Tongue (tissue), 2 donors: ENCODE results near the gene AFAP1L2. TPM values are rescaled to one million over a fixed set of nuclear protein-coding genes. Genes with fewer than 3 reads are reported as not detected.

Experiments
- DNase-seq: peaks from one replicate; pipeline ENCODE4 v3.0.0-alpha.2; 2015
- total RNA-seq: library from RNA; depleted of rRNA; stranded (reverse); fragments of >200 nt; gene quantifications from one replicate; pipeline ENCODE4 v1.2.3, GENCODE V29; 2014

Gene AFAP1L2
- total RNA-seq, 1 donor from 2014 or later = 55.0 TPM

- DNase-seq = no peak
Measured at GRCh38 chr10:114288424-114289095, 115.7 kb downstream of the AFAP1L2 start.

- DNase-seq = no peak
Measured at GRCh38 chr10:114286921-114287320, 117.4 kb downstream of the AFAP1L2 start.

GRCh38 chr10:114285961-114286441 lies 118.3 kb downstream of the AFAP1L2 start:
- DNase-seq = no peak

DNA sequence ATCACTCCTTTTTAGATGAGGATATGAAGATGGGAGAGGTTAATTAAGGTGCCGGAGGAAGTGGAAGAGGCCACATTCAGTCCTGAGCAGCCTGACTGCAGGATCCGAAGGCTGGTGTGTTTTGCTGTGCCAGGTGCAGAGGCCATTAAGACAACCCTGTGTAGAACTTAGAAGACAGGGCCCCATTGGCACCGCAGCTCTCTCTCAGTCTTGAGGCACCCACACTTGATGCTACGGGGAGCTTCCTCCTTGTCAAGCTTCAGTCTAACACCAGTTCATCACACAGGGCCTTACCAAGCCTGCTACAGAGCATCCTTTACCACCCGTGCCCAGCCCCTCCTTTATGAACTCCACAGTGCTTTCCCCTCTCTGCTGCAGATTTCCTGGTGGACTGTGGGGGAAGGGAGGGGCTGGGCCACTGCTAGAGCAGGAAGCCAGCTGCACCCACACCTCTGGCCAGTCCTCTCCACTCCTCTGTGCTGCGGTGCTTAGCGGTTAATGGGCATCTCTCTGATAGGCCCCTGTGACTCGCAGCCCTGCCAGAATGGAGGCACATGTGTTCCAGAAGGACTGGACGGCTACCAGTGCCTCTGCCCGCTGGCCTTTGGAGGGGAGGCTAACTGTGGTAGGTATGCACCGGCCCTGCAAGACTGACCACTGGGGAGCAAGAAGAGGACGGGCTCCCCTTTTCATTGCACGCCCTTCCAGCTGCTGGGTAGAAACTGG lies 119.8 kb downstream of the AFAP1L2 start:
- no peak for DNase-seq

GRCh38 chr10:114283535-114284234 lies 120.6 kb downstream of the AFAP1L2 start:
- DNase-seq = no peak

- DNase-seq = no peak
Measured at GRCh38 chr10:114283091-114283490, 121.2 kb downstream of the AFAP1L2 start.

DNA sequence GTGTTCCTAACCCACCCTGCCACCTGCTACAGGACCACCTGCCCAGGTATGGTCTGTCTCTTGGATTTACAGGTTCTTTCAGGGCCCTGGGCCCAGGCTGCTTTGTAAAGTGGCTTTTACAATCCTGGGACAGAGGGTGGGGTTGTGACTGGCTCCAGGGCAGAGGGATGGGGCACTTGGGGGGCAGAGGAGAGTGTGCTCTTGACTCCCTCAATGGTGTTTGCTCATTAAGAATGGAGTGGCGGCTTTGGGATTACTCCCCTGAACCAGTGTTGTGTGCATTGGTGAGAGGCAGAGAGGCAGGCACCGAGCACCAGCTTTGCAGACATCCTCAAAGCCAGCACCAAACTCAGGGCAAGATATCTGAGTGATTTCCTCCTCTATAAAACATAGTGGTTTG lies 121.8 kb downstream of the AFAP1L2 start:
- no peak for DNase-seq

- DNase-seq = no peak
Measured at GRCh38 chr10:114281461-114281860, 122.8 kb downstream of the AFAP1L2 start.

- DNase-seq = no peak
Measured at GRCh38 chr10:114281006-114281405, 123.3 kb downstream of the AFAP1L2 start.

DNA sequence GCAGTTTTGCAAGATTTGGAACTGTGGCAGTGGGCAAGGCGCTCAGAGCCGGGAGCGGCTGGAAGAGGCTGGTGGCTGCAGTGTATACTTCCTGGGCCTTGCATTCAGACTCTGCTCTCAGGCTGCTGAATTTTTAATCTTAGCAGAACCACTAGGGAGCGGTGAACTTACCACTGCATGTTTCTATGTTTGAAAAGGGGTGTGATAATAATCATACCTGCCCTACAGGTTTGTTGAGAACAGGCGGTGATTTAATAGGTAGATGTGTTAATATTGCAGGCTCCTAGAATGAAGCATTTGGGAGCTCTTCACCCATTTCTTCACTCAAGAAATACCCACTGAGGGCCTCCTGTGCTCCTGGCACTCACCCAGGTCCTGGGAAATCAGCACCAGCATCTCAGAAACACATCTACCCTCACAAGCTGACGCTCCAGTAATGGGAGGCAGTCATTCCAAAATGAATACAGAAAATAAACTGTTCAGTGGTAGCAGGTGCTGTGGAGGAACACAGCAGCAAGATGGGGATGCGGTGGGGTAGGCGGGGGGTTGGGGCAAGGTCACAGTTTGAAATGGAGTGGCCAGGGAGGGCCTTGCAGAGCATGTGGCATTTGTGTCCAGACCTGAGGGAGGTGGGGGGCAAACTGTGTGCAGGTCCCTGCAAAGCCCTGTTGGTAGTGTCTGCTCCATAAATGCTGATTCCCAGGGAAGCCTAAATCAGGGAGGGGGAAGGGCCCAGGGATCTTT lies 124.2 kb downstream of the AFAP1L2 start:
- no peak for DNase-seq

- DNase-seq = no peak
Measured at GRCh38 chr10:114279289-114279688, 125.0 kb downstream of the AFAP1L2 start.

- DNase-seq = no peak
Measured at GRCh38 chr10:114278884-114279191, 125.5 kb downstream of the AFAP1L2 start.

- DNase-seq = no peak
Measured at GRCh38 chr10:114278140-114278883, 126.0 kb downstream of the AFAP1L2 start.

GRCh38 chr10:114276671-114277070 lies 127.6 kb downstream of the AFAP1L2 start:
- DNase-seq = no peak

DNA sequence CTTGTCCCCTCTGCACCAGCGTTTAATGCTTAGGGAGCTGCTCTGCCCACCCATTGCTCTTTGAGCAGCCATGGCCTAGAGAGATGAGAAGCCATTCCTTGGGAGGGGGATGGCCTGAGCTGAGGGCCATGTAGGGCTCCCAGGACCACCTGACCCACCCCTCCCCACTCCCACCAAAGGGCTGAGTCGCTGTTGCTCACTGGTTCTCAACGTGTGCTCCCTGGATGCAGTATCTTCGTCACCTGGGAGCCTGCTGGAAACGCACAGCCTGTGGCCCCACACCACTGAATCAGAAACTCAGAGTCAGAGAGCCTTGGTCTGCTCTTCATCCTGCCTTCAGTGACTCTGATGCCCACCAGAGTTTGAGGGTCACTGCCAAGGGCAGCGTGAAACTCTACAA lies 128.2 kb downstream of the AFAP1L2 start:
- no peak for DNase-seq

GRCh38 chr10:114274616-114275453 lies 129.5 kb downstream of the AFAP1L2 start:
- no peak for DNase-seq

GRCh38 chr10:114273910-114274309 lies 130.4 kb downstream of the AFAP1L2 start:
- no peak for DNase-seq

- no peak for DNase-seq
Measured at GRCh38 chr10:114272696-114273095, 131.6 kb downstream of the AFAP1L2 start.

DNA sequence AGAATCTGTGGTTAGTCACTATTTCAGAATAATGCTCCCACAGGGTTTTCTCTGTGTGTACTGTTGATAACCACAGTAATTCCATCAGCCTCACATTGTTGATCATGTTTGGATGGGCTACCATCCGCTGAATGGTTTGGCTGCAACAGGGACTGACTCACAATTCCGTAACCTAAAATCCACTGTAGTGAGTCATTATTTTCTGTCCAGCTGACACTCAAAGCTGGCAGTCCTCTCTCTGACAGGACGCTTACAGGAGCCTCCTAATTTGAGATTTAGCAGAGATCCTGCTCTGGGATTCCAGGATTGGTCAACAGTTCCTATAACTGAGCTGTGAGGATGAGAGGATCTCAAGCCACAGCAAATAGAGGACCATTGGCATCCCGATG lies 132.5 kb downstream of the AFAP1L2 start:
- DNase-seq = peak; percentile 44

- peak; percentile 69 for DNase-seq
Measured at GRCh38 chr10:114271075-114271778, 133.1 kb downstream of the AFAP1L2 start.
